CD4-positive, alpha-beta T cell treated with Interleukin-4 for 4 hours (primary cell): Measurements from ENCODE around the gene TUBB.
A peak's percentile ranks its signal among the peaks of the same experiment; 100 is the strongest.
"Not testable (repeated sequence)": the region's sequence is repeated elsewhere in the genome, so short reads cannot be mapped to it uniquely, and the experiment has no call there.

Source experiments
- DNase-seq: peaks from one replicate; pipeline ENCODE4 v3.0.0-alpha.2; 2020

TUBB gene

GRCh38 chr6:30687659-30688431 is 32.3 kb upstream of the TUBB start:
- DNase-seq, result no peak

GRCh38 chr6:30688569-30688968 is 31.6 kb upstream of the TUBB start:
- DNase-seq, result no peak

- DNase-seq, result no peak
Observed at GRCh38 chr6:30689022-30689865, 30.9 kb upstream of the TUBB start.

- no peak for DNase-seq
Observed at GRCh38 chr6:30689985-30690384, 30.2 kb upstream of the TUBB start.

- peak; percentile 40 for DNase-seq
Observed at GRCh38 chr6:30690403-30691207, 29.5 kb upstream of the TUBB start, which contains the start of gene NRM. TSS of gene NRM (minus strand) at chr6:30690984. CDS start at chr6:30690974, 10 bp downstream.

- DNase-seq, result no peak
Observed at GRCh38 chr6:30691208-30691847, 28.8 kb upstream of the TUBB start.

- no peak for DNase-seq
Observed at GRCh38 chr6:30696432-30696831, 23.7 kb upstream of the TUBB start.

- DNase-seq, result no peak
Observed at GRCh38 chr6:30700340-30700739, 19.8 kb upstream of the TUBB start.

- no peak for DNase-seq
Observed at GRCh38 chr6:30703011-30703410, 17.1 kb upstream of the TUBB start.

- DNase-seq, result no peak
Observed at GRCh38 chr6:30703821-30704220, 16.3 kb upstream of the TUBB start.

GRCh38 chr6:30705620-30706019 is 14.5 kb upstream of the TUBB start:
- no peak for DNase-seq

GRCh38 chr6:30707281-30707850 is 12.8 kb upstream of the TUBB start:
- no peak for DNase-seq

- DNase-seq, result no peak
Observed at GRCh38 chr6:30709101-30709868, 10.9 kb upstream of the TUBB start.

GRCh38 chr6:30711758-30712380 is 8.3 kb upstream of the TUBB start:
- no peak for DNase-seq

- no peak for DNase-seq
Observed at GRCh38 chr6:30712441-30712945, 7.7 kb upstream of the TUBB start.

GRCh38 chr6:30714263-30714662 is 5.9 kb upstream of the TUBB start:
- DNase-seq, result no peak

- no peak for DNase-seq
Observed at GRCh38 chr6:30716879-30717128, 3.3 kb upstream of the TUBB start.

GRCh38 chr6:30717129-30717844 is 2.9 kb upstream of the TUBB start, which contains the start of gene MDC1:
TSS of gene MDC1 (minus strand) at chr6:30717281. CDS start at chr6:30715175, 2,106 bp downstream.
- peak; percentile 100 for DNase-seq

- DNase-seq, result not testable (repeated sequence)
Observed at GRCh38 chr6:30717845-30718720, 2.1 kb upstream of the TUBB start.
